Liver (tissue), 9 donors: ENCODE measurements around the gene NCS1. TPM values are rescaled to one million over a fixed set of nuclear protein-coding genes. Genes with fewer than 3 reads are reported as not detected.

ENCODE experiments used
- DNase-seq: peaks from one replicate; pipeline ENCODE4 v3.0.0-alpha.2; 2017; ENCODE audit warnings: low spot score
- H3K27ac ChIP-seq, 2 donors: one replicate each; pipeline ENCODE4 v1.7.0; 2013; ENCODE audit warnings: inconsistent platforms in 2 of 2, low read length in 2 of 2, control low read depth in 1 of 2, low read depth in 1 of 2, mild to moderate bottlenecking in 1 of 2
- H3K27me3 ChIP-seq, 4 donors: one replicate each; pipeline versions ENCODE4 v1.6.1 to v1.7.0; 2013; ENCODE audit warnings: low read length in 3 of 4, inconsistent platforms in 1 of 4, mild to moderate bottlenecking in 1 of 4, moderate library complexity in 1 of 4; ENCODE audit not compliant: control insufficient read depth in 4 of 4, insufficient read depth in 4 of 4
- H3K36me3 ChIP-seq, 4 donors: one replicate each; pipeline versions ENCODE4 v1.6.1 to v1.7.0; 2013; ENCODE audit warnings: low read length in 3 of 4, mild to moderate bottlenecking in 3 of 4, low read depth in 1 of 4, moderate library complexity in 1 of 4; ENCODE audit not compliant: control insufficient read depth in 4 of 4, insufficient read depth in 3 of 4
- H3K4me1 ChIP-seq, 4 donors: one replicate each; pipeline versions ENCODE4 v1.6.1 to v1.7.0; 2013; ENCODE audit warnings: low read length in 3 of 4, mild to moderate bottlenecking in 3 of 4, moderate library complexity in 1 of 4; ENCODE audit not compliant: control insufficient read depth in 4 of 4, insufficient read depth in 4 of 4
- H3K4me3 ChIP-seq, 3 donors: one replicate each; pipeline versions ENCODE4 v1.6.1 to v1.7.0; 2013; ENCODE audit warnings: low read length in 3 of 3, control low read depth in 1 of 3, low read depth in 1 of 3, mild to moderate bottlenecking in 1 of 3
- H3K9ac ChIP-seq, 2 donors: one replicate each; pipeline ENCODE4 v1.7.0; 2013; ENCODE audit warnings: low read length in 2 of 2, mild to moderate bottlenecking in 2 of 2, moderate library complexity in 2 of 2, control low read depth in 1 of 2, low read depth in 1 of 2
- H3K9me3 ChIP-seq, 4 donors: one replicate each; pipeline versions ENCODE4 v1.6.1 to v1.7.0; 2013; ENCODE audit warnings: low read length in 3 of 4; ENCODE audit not compliant: control insufficient read depth in 4 of 4
- EGR1 ChIP-seq, 2 donors: IDR thresholded peaks; 2 replicates each; pipeline ENCODE4 v1.6.1; 2016 to 2018; ENCODE audit warnings: antibody characterized with exemption in 2 of 2, low read depth in 2 of 2
- FOXA1 ChIP-seq: IDR thresholded peaks from 2 replicates; pipeline ENCODE4 v1.6.1; 2016; ENCODE audit warnings: antibody characterized with exemption
- GABPA ChIP-seq, 2 donors: IDR thresholded peaks in 1 of 2; conservative IDR thresholded peaks in 1 of 2; 2 replicates each; pipeline ENCODE4 v1.6.1; 2016; ENCODE audit warnings: antibody characterized with exemption in 2 of 2, mild to moderate bottlenecking in 1 of 2, moderate library complexity in 1 of 2
- HNF4A ChIP-seq, 2 donors: conservative IDR thresholded peaks; 2 replicates each; pipeline ENCODE4 v1.6.1; 2016; ENCODE audit warnings: antibody characterized with exemption in 2 of 2, mild to moderate bottlenecking in 2 of 2
- HNF4G ChIP-seq: IDR thresholded peaks from 2 replicates; pipeline ENCODE4 v1.6.1; 2016; ENCODE audit warnings: antibody characterized with exemption
- MAX ChIP-seq: IDR thresholded peaks from 2 replicates; pipeline ENCODE4 v1.6.1; 2016; ENCODE audit warnings: antibody characterized with exemption
- RAD21 ChIP-seq, 2 donors: IDR thresholded peaks; 2 replicates each; pipeline ENCODE4 v1.6.1; 2016; ENCODE audit warnings: antibody characterized with exemption in 2 of 2, mild to moderate bottlenecking in 2 of 2
- RXRA ChIP-seq, 2 donors: IDR thresholded peaks; 2 replicates each; pipeline ENCODE4 v1.6.1; 2017 to 2018; ENCODE audit warnings: antibody characterized with exemption in 2 of 2, mild to moderate bottlenecking in 1 of 2
- SP1 ChIP-seq: IDR thresholded peaks from 2 replicates; pipeline ENCODE4 v1.6.1; 2018; ENCODE audit warnings: antibody characterized with exemption, mild to moderate bottlenecking
- TAF1 ChIP-seq: conservative IDR thresholded peaks from 2 replicates; pipeline ENCODE4 v1.6.1; 2016; ENCODE audit warnings: antibody characterized with exemption, mild to moderate bottlenecking
- ZBTB33 ChIP-seq: IDR thresholded peaks from 2 replicates; pipeline ENCODE4 v1.6.1; 2016; ENCODE audit warnings: antibody characterized with exemption
- WGBS: extraction: QIAGEN DNeasy Blood & Tissue Kit; methylation state at CpG from one replicate; pipeline ENCODE4 v1.1.7; 2013; 5-methylcytosine and 5-hydroxymethylcytosine counted together
- polyA plus RNA-seq, 2 donors: library from polyadenylated mRNA; stranded (reverse) in 1 of 2; unstranded in 1 of 2; fragments of 200-250 nt in 1 of 2; fragments of >200 nt in 1 of 2; fragmentation: Nextera tagmentation in 1 of 2; extraction: Ambion mirVana in 1 of 2; gene quantifications; one replicate each; pipeline versions ENCODE4 v1.2.1 to v1.2.3, GENCODE V29; 2013 to 2015
- total RNA-seq, 2 donors: library from RNA; depleted of rRNA; stranded (reverse); fragments of >200 nt; gene quantifications; one replicate each; pipeline ENCODE4 v1.2.3, GENCODE V29; 2014
- TF ChIP-seq, protein P1 (sequence below): IDR thresholded peaks from 2 replicates; pipeline ENCODE4 v1.6.1; 2016; ENCODE audit warnings: antibody characterized with exemption, mild to moderate bottlenecking
- TF ChIP-seq, protein P2 (sequence below): IDR thresholded peaks from 2 replicates; pipeline ENCODE4 v1.6.1; 2016; ENCODE audit warnings: antibody characterized with exemption
- donor health status: healthy.
- donor health status: healthy.
- donor health status: healthy.
- donor health status: healthy.
- donor health status: healthy.

NCS1 gene
- total and polyA plus RNA-seq, 4 donors = 0.35 to 2.5 (median 1.2) TPM

DNA sequence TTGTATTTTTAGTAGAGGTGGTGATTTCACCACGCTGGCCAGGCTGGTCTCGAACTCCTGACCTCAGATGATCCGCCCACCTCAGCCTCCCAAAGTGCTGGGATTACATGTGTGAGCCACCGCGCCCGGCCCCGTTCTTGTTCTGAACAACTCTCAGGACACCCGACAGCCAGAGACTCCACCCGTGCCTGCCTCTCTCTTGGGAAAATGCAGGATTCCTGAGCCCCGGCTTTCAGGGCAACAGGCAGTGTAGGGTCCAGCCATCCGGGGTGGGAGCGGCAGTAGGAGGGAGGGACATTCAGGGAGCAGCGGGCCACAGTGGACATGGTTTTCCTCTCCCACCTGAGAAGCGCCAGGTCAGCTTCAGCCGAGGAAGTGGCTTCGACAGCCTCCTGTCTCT is 34.4 kb downstream of the NCS1 start:
- no peaks in the 10 kb centered on the region for H3K27me3 ChIP-seq
- peaks cover 0 to under 1% (median 0%) of the 10 kb centered on the region in 4 donors for H3K4me1 ChIP-seq
- no peak for DNase-seq
- H3K36me3 ChIP-seq = no peaks in the 10 kb centered on the region
- no peak overlapping the region for H3K27ac ChIP-seq
- TF ChIP-seq GABPA (IDR thresholded peaks at IDR 0.05 in 1 of 2, conservative IDR thresholded peaks at IDR 0.05 in 1 of 2) = no peak
- no peak for TF ChIP-seq SP1
- TF ChIP-seq MAX = no peak
- TF ChIP-seq RXRA (IDR thresholded peaks at IDR 0.05) = no peak
- no peak for TF ChIP-seq EGR1 (IDR thresholded peaks at IDR 0.05; ENCODE audit: low read depth in 2 of 2)
- H3K4me3 ChIP-seq = no peak overlapping the region
- H3K9ac ChIP-seq = no peak overlapping the region
- 94% methylated on average over 16 of the region's 16 CpGs for WGBS
- no peaks in the 10 kb centered on the region for H3K9me3 ChIP-seq

DNA sequence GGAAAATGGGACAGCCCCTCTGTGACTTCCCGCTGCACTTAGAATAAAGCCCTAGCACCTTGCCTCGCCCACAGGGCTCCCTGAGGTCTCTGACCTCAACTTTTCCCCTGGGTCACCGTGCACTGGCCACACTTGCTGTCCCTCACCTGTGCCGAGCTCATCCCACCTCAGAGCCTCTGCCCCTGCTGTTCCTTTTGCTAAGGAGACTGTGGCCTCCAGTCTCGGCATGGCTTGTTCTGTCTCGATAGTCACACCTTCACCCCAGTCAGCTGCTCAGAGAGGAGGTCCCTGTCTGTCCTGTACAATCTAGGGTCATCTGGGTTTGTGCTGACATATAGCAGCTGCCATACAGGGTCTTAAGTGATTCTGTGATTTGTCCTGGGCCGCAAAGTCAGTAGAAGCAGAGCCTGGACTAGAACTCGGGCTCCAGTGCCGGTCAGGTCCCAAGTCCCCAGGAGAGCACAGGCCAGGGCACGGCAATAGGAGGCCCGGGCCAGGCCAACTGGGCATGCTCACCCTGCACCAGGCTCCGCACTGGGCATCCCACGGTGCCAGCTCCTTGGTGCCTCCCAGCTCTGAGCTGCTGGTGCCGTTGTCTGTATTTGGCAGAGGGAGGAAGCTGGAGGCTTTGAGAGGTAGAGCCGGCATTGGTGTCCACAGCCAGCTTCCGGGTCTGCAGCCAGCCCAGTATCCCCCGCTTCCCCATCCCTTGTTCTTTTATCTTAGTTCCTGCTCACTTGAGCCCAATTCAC is 35.2 kb downstream of the NCS1 start:
- 90% methylated on average over 17 of the region's 17 CpGs for WGBS
- Histone ChIP-seq H3K27me3 (no peaks in the 10 kb centered on the region), H3K36me3 (no peaks in the 10 kb centered on the region), H3K4me3 (no peak overlapping the region), H3K4me1 (no peaks in the 10 kb centered on the region), H3K27ac (no peak overlapping the region), H3K9me3 (no peaks in the 10 kb centered on the region), H3K9ac (no peak overlapping the region)
- TF ChIP-seq SP1 (no peak), GABPA (IDR thresholded peaks at IDR 0.05 in 1 of 2, conservative IDR thresholded peaks at IDR 0.05 in 1 of 2) (no peak), HNF4G (no peak), RXRA (IDR thresholded peaks at IDR 0.05) (no peak), RAD21 (IDR thresholded peaks at IDR 0.05) (no peak), HNF4A (conservative IDR thresholded peaks at IDR 0.05) (no peak), FOXA1 (no peak), EGR1 (IDR thresholded peaks at IDR 0.05; ENCODE audit: low read depth in 2 of 2) (no peak), ZBTB33 (no peak), TAF1 (no peak)
- TF ChIP-seq, protein P1, sequence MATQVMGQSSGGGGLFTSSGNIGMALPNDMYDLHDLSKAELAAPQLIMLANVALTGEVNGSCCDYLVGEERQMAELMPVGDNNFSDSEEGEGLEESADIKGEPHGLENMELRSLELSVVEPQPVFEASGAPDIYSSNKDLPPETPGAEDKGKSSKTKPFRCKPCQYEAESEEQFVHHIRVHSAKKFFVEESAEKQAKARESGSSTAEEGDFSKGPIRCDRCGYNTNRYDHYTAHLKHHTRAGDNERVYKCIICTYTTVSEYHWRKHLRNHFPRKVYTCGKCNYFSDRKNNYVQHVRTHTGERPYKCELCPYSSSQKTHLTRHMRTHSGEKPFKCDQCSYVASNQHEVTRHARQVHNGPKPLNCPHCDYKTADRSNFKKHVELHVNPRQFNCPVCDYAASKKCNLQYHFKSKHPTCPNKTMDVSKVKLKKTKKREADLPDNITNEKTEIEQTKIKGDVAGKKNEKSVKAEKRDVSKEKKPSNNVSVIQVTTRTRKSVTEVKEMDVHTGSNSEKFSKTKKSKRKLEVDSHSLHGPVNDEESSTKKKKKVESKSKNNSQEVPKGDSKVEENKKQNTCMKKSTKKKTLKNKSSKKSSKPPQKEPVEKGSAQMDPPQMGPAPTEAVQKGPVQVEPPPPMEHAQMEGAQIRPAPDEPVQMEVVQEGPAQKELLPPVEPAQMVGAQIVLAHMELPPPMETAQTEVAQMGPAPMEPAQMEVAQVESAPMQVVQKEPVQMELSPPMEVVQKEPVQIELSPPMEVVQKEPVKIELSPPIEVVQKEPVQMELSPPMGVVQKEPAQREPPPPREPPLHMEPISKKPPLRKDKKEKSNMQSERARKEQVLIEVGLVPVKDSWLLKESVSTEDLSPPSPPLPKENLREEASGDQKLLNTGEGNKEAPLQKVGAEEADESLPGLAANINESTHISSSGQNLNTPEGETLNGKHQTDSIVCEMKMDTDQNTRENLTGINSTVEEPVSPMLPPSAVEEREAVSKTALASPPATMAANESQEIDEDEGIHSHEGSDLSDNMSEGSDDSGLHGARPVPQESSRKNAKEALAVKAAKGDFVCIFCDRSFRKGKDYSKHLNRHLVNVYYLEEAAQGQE = no peak
- TF ChIP-seq, protein P2, sequence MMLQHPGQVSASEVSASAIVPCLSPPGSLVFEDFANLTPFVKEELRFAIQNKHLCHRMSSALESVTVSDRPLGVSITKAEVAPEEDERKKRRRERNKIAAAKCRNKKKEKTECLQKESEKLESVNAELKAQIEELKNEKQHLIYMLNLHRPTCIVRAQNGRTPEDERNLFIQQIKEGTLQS = no peak
- DNase-seq = no peak
